WTC11 (cell line): ENCODE measurements around the gene ELP2. TPM values are rescaled to one million over a fixed set of nuclear protein-coding genes. Genes with fewer than 3 reads are reported as not detected.

ENCODE experiments used
- ATAC-seq: fragments of 200-7000 bp; cut with Tn5 transposase; 2 replicates; pipeline ENCODE4 v1.10.0; 2021; ENCODE audit warnings: mild to moderate bottlenecking, moderate library complexity
- CTCF ChIA-PET: fragments of 300-600 bp; sonication (Branson Sonifier 250); formaldehyde crosslinking; loops from one replicate; lab custom pipeline; 2021; ENCODE audit warnings: antibody characterized with exemption; lab: Charles Lee
- POLR2A ChIA-PET: fragments of 350-600 bp; sonication (Branson Sonifier 250); formaldehyde crosslinking; loops from one replicate; lab custom pipeline; 2021; ENCODE audit warnings: antibody characterized with exemption; lab: Charles Lee
- DNase-seq: peaks from one replicate; pipeline ENCODE4 v3.0.0; 2021; ENCODE audit warnings: low spot score
- H3K27ac Mint-ChIP-seq: 2 replicates; pipeline ENCODE4 v1.8.0; 2021; ENCODE audit warnings: mixed read lengths
- H3K27me3 Mint-ChIP-seq: 2 replicates; pipeline ENCODE4 v1.8.0; 2021; ENCODE audit warnings: low read depth, mild to moderate bottlenecking, moderate library complexity, mixed read lengths
- H3K36me3 Mint-ChIP-seq: 2 replicates; pipeline ENCODE4 v1.8.0; 2021; ENCODE audit warnings: mixed read lengths
- H3K4me1 Mint-ChIP-seq: 2 replicates; pipeline ENCODE4 v1.8.0; 2022; ENCODE audit warnings: mixed read lengths
- H3K4me3 Mint-ChIP-seq: 2 replicates; pipeline ENCODE4 v1.8.0; 2021; ENCODE audit warnings: mild to moderate bottlenecking, moderate library complexity, mixed read lengths
- H3K9me3 Mint-ChIP-seq: 2 replicates; pipeline ENCODE4 v1.8.0; 2021; ENCODE audit warnings: mixed read lengths
- ELF4 ChIP-seq: sonication (generic); formaldehyde crosslinking; IDR thresholded peaks from 2 replicates; pipeline ENCODE4 v1.8.1; 2022; ENCODE audit warnings: low read depth, mild to moderate bottlenecking, moderate library complexity, missing genetic modification reagents
- ESRRA ChIP-seq: sonication (generic); formaldehyde crosslinking; IDR thresholded peaks from 2 replicates; pipeline ENCODE4 v1.8.1; 2022; ENCODE audit warnings: mild to moderate bottlenecking, missing genetic modification reagents, borderline replicate concordance
- FOXK1 ChIP-seq: sonication (generic); formaldehyde crosslinking; IDR thresholded peaks from 2 replicates; pipeline ENCODE4 v1.8.0; 2022; ENCODE audit warnings: mild to moderate bottlenecking, moderate library complexity, missing genetic modification reagents
- GTF2I ChIP-seq: fragments of 250-450 bp; sonication (Bioruptor Pico); conservative IDR thresholded peaks from 2 replicates; pipeline ENCODE4 v1.4.0; 2021; ENCODE audit warnings: mild to moderate bottlenecking
- IRF2 ChIP-seq: sonication (generic); formaldehyde crosslinking; IDR thresholded peaks from 2 replicates; pipeline ENCODE4 v1.8.0; 2022; ENCODE audit warnings: low read depth, missing genetic modification reagents, borderline replicate concordance
- MXD4 ChIP-seq: fragments of 250-450 bp; sonication (Bioruptor Pico); IDR thresholded peaks from 2 replicates; pipeline ENCODE4 v1.8.0; 2021; ENCODE audit warnings: mild to moderate bottlenecking, moderate library complexity, borderline replicate concordance
- NFE2L1 ChIP-seq: sonication (generic); formaldehyde crosslinking; IDR thresholded peaks from 2 replicates; pipeline ENCODE4 v1.8.1; 2023; ENCODE audit warnings: missing genetic modification reagents
- NFYB ChIP-seq: sonication (generic); formaldehyde crosslinking; conservative IDR thresholded peaks from 2 replicates; pipeline ENCODE4 v1.8.0; 2022; ENCODE audit warnings: low read depth, missing genetic modification reagents
- NR1H2 ChIP-seq: sonication (generic); formaldehyde crosslinking; IDR thresholded peaks from 2 replicates; pipeline ENCODE4 v1.9.0; 2021; ENCODE audit warnings: mild to moderate bottlenecking, moderate library complexity, missing genetic modification reagents
- NR2C2 ChIP-seq: sonication (generic); formaldehyde crosslinking; IDR thresholded peaks from 2 replicates; pipeline ENCODE4 v1.8.0; 2022; ENCODE audit warnings: mild to moderate bottlenecking, missing genetic modification reagents
- TEAD4 ChIP-seq: sonication (generic); formaldehyde crosslinking; IDR thresholded peaks from 2 replicates; pipeline ENCODE4 v1.8.0; 2022; ENCODE audit warnings: mild to moderate bottlenecking, missing genetic modification reagents
- ZBTB21 ChIP-seq: sonication (generic); formaldehyde crosslinking; IDR thresholded peaks from 2 replicates; pipeline ENCODE4 v1.8.1; 2023; ENCODE audit warnings: mild to moderate bottlenecking, missing genetic modification reagents, borderline replicate concordance
- ZNF396 ChIP-seq: fragments of 250-450 bp; sonication (Bioruptor Pico); IDR thresholded peaks from 2 replicates; pipeline ENCODE4 v1.8.0; 2021; ENCODE audit warnings: mild to moderate bottlenecking, moderate library complexity, borderline replicate concordance
- total RNA-seq: library from RNA; stranded (reverse); gene quantifications from 3 replicates; pipeline ENCODE4 v1.2.3, GENCODE V29; 2021
- TF ChIP-seq, protein P1 (sequence below): sonication (generic); formaldehyde crosslinking; IDR thresholded peaks from 2 replicates; pipeline ENCODE4 v1.8.1; 2023; ENCODE audit warnings: mild to moderate bottlenecking, missing genetic modification reagents, borderline replicate concordance
- TF ChIP-seq, protein P2 (sequence below): sonication (generic); formaldehyde crosslinking; IDR thresholded peaks from 2 replicates; pipeline ENCODE4 v1.8.0; 2023; ENCODE audit warnings: mild to moderate bottlenecking, missing genetic modification reagents
- TF ChIP-seq, protein P3 (sequence below): sonication (generic); formaldehyde crosslinking; IDR thresholded peaks from 2 replicates; pipeline ENCODE4 v1.8.0; 2022; ENCODE audit warnings: mild to moderate bottlenecking, missing genetic modification reagents
- TF ChIP-seq, protein P4 (sequence below): sonication (generic); formaldehyde crosslinking; IDR thresholded peaks from 2 replicates; pipeline ENCODE4 v1.8.1; 2022; ENCODE audit warnings: mild to moderate bottlenecking, missing genetic modification reagents, moderate library complexity, borderline replicate concordance
- TF ChIP-seq, protein P5 (sequence below): fragments of 250-450 bp; sonication (Bioruptor Pico); IDR thresholded peaks from 2 replicates; pipeline ENCODE4 v1.8.0; 2021; ENCODE audit warnings: mild to moderate bottlenecking
- TF ChIP-seq, protein P6 (sequence below): fragments of 250-450 bp; sonication (Bioruptor Pico); IDR thresholded peaks from 2 replicates; pipeline ENCODE4 v1.9.0; 2021; ENCODE audit warnings: mild to moderate bottlenecking, borderline replicate concordance

Gene ELP2
- total RNA-seq, 1 experiment from 2014 or later = 141 TPM

DNA sequence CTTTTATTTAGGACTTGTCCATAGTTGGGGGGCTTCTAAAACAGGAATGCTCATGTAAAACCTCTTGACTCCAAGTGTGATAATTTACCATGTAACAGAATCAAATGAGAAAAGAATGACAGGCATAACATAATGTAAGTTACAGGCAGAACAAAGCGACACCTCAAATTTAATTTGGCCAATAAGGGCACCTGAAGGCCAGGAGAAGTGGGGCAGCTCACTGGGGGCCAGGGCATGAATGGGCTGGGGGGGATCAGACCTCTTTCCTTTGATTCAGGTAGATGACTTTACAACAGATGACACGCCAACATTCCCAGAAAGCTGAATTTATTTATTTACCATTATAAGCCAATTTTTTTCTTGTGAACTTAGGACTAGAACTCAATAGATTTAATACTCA lies 72.1 kb downstream of the ELP2 start:
- ChIA-PET POLR2A (no interaction called here), CTCF (no interaction called here)
- DNase-seq (no peak), ATAC-seq (no peak)
- H3K27me3 Mint-ChIP-seq = no peaks in the 10 kb centered on the region; the same call in 1 of the 2 replicates
- peaks cover 4% of the 10 kb centered on the region for H3K36me3 Mint-ChIP-seq
- TF ChIP-seq NFYB (CRISPR knock-in tag) (no peak), TEAD4 (CRISPR knock-in tag) (no peak), ELF4 (CRISPR knock-in tag) (no peak), ZNF396 (no peak), NR2C2 (CRISPR knock-in tag) (no peak), MXD4 (no peak), ZBTB21 (no peak), NR1H2 (CRISPR knock-in tag) (no peak), NFE2L1 (CRISPR knock-in tag) (no peak), ESRRA (CRISPR knock-in tag) (no peak), IRF2 (CRISPR knock-in tag) (no peak), GTF2I (CRISPR knock-in tag) (no peak), FOXK1 (CRISPR knock-in tag) (no peak)
- TF ChIP-seq, protein P1, sequence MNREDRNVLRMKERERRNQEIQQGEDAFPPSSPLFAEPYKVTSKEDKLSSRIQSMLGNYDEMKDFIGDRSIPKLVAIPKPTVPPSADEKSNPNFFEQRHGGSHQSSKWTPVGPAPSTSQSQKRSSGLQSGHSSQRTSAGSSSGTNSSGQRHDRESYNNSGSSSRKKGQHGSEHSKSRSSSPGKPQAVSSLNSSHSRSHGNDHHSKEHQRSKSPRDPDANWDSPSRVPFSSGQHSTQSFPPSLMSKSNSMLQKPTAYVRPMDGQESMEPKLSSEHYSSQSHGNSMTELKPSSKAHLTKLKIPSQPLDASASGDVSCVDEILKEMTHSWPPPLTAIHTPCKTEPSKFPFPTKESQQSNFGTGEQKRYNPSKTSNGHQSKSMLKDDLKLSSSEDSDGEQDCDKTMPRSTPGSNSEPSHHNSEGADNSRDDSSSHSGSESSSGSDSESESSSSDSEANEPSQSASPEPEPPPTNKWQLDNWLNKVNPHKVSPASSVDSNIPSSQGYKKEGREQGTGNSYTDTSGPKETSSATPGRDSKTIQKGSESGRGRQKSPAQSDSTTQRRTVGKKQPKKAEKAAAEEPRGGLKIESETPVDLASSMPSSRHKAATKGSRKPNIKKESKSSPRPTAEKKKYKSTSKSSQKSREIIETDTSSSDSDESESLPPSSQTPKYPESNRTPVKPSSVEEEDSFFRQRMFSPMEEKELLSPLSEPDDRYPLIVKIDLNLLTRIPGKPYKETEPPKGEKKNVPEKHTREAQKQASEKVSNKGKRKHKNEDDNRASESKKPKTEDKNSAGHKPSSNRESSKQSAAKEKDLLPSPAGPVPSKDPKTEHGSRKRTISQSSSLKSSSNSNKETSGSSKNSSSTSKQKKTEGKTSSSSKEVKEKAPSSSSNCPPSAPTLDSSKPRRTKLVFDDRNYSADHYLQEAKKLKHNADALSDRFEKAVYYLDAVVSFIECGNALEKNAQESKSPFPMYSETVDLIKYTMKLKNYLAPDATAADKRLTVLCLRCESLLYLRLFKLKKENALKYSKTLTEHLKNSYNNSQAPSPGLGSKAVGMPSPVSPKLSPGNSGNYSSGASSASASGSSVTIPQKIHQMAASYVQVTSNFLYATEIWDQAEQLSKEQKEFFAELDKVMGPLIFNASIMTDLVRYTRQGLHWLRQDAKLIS (CRISPR knock-in tag) = no peak
- TF ChIP-seq, protein P2, sequence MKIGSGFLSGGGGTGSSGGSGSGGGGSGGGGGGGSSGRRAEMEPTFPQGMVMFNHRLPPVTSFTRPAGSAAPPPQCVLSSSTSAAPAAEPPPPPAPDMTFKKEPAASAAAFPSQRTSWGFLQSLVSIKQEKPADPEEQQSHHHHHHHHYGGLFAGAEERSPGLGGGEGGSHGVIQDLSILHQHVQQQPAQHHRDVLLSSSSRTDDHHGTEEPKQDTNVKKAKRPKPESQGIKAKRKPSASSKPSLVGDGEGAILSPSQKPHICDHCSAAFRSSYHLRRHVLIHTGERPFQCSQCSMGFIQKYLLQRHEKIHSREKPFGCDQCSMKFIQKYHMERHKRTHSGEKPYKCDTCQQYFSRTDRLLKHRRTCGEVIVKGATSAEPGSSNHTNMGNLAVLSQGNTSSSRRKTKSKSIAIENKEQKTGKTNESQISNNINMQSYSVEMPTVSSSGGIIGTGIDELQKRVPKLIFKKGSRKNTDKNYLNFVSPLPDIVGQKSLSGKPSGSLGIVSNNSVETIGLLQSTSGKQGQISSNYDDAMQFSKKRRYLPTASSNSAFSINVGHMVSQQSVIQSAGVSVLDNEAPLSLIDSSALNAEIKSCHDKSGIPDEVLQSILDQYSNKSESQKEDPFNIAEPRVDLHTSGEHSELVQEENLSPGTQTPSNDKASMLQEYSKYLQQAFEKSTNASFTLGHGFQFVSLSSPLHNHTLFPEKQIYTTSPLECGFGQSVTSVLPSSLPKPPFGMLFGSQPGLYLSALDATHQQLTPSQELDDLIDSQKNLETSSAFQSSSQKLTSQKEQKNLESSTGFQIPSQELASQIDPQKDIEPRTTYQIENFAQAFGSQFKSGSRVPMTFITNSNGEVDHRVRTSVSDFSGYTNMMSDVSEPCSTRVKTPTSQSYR (CRISPR knock-in tag) = no peak
- TF ChIP-seq, protein P3, sequence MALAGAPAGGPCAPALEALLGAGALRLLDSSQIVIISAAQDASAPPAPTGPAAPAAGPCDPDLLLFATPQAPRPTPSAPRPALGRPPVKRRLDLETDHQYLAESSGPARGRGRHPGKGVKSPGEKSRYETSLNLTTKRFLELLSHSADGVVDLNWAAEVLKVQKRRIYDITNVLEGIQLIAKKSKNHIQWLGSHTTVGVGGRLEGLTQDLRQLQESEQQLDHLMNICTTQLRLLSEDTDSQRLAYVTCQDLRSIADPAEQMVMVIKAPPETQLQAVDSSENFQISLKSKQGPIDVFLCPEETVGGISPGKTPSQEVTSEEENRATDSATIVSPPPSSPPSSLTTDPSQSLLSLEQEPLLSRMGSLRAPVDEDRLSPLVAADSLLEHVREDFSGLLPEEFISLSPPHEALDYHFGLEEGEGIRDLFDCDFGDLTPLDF = no peak
- TF ChIP-seq, protein P4, sequence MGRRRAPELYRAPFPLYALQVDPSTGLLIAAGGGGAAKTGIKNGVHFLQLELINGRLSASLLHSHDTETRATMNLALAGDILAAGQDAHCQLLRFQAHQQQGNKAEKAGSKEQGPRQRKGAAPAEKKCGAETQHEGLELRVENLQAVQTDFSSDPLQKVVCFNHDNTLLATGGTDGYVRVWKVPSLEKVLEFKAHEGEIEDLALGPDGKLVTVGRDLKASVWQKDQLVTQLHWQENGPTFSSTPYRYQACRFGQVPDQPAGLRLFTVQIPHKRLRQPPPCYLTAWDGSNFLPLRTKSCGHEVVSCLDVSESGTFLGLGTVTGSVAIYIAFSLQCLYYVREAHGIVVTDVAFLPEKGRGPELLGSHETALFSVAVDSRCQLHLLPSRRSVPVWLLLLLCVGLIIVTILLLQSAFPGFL (CRISPR knock-in tag) = no peak
- TF ChIP-seq, protein P5, sequence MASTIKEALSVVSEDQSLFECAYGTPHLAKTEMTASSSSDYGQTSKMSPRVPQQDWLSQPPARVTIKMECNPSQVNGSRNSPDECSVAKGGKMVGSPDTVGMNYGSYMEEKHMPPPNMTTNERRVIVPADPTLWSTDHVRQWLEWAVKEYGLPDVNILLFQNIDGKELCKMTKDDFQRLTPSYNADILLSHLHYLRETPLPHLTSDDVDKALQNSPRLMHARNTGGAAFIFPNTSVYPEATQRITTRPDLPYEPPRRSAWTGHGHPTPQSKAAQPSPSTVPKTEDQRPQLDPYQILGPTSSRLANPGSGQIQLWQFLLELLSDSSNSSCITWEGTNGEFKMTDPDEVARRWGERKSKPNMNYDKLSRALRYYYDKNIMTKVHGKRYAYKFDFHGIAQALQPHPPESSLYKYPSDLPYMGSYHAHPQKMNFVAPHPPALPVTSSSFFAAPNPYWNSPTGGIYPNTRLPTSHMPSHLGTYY (CRISPR knock-in tag) = no peak
- TF ChIP-seq, protein P6, sequence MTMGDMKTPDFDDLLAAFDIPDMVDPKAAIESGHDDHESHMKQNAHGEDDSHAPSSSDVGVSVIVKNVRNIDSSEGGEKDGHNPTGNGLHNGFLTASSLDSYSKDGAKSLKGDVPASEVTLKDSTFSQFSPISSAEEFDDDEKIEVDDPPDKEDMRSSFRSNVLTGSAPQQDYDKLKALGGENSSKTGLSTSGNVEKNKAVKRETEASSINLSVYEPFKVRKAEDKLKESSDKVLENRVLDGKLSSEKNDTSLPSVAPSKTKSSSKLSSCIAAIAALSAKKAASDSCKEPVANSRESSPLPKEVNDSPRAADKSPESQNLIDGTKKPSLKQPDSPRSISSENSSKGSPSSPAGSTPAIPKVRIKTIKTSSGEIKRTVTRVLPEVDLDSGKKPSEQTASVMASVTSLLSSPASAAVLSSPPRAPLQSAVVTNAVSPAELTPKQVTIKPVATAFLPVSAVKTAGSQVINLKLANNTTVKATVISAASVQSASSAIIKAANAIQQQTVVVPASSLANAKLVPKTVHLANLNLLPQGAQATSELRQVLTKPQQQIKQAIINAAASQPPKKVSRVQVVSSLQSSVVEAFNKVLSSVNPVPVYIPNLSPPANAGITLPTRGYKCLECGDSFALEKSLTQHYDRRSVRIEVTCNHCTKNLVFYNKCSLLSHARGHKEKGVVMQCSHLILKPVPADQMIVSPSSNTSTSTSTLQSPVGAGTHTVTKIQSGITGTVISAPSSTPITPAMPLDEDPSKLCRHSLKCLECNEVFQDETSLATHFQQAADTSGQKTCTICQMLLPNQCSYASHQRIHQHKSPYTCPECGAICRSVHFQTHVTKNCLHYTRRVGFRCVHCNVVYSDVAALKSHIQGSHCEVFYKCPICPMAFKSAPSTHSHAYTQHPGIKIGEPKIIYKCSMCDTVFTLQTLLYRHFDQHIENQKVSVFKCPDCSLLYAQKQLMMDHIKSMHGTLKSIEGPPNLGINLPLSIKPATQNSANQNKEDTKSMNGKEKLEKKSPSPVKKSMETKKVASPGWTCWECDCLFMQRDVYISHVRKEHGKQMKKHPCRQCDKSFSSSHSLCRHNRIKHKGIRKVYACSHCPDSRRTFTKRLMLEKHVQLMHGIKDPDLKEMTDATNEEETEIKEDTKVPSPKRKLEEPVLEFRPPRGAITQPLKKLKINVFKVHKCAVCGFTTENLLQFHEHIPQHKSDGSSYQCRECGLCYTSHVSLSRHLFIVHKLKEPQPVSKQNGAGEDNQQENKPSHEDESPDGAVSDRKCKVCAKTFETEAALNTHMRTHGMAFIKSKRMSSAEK (CRISPR knock-in tag) = no peak
- no peak overlapping the region for H3K27ac Mint-ChIP-seq
- no peak overlapping the region for H3K4me3 Mint-ChIP-seq
- no peaks in the 10 kb centered on the region for H3K9me3 Mint-ChIP-seq
- H3K4me1 Mint-ChIP-seq = no peaks in the 10 kb centered on the region
